GM21515 (cell line): ENCODE results near the gene ID2.

Experiments
- ATAC-seq: cut with Tn5 transposase; IDR thresholded peaks from one replicate; pipeline ENCODE4 v1.9.1; 2021; ENCODE audit not compliant: unreplicated experiment

Gene ID2

DNA sequence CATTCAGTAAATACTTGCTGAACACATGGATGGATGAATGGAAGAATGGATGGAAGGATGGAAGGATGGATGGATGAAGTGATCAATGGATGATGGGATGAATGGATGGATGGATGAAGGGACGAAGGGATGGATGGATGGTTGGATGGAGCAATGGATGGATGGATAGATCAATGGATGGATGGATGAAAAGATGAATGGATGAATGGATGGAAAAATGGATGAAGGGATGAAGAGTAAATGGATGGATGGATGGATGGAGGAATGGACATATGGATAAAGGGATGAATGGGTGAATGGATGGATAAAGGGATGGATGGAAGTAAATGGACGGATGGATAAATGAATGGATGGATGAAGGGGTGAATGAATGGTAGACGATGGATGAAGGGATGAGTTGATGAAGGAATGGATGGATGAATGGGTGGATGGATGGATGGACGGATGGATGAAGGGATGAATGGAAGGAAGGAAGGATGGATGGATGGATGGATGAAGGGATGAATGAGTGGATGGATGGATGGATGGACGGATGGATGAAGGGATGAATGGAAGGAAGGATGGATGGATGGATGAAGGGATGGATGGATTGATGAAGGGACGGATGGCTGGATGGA, 13.9 kb upstream of the ID2 start:
- ATAC-seq, result no peak

DNA sequence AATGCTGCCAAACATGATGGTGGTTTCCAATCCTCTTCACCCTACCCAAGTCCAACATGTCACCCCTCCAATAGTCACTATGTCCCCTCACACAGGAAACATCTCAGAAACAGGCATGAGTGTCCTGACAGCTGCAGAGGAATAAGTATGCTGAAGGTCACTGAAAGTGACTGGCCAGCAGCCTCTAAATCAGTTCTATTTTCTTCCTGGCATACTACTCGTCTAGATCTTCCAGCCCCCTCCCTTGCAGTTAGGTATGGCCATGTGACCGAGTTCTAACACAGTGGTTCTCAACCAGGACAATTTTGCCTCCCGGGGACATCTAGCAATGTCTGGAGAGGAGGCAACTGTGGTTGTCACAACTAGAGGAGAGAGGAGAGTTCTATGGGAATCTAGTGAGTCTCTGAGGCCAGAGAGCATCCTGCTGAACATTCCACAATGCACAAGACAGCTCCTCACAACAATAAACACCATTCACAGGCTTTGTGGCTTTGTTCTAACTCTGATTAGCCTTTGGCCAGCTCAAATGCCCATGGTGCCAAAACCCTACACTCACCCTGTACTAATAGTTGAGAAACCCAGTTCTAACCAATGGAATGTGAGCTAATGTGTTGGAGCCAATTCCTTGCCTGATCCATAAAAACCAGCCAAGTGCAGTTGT, 12.6 kb upstream of the ID2 start:
- no peak for ATAC-seq

DNA sequence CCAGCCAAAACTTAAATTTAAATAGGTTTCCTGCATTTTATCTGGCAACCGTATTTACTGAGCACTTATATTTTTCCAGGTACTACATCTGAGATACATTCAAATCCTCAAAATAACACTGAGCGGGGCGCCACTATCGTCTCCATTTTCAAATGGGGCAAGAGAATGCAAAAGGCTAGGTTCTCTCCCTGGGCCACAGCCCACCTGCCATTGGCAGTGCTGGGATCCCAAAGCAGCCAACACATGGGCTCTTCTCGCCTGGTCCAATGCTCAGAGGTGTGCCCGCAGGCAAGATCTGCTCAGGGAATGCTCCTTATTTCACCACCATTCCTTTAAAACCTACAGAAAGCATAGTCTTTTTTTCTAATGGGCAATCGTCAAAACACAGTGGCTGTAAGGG, 11.3 kb upstream of the ID2 start:
- ATAC-seq, result no peak

DNA sequence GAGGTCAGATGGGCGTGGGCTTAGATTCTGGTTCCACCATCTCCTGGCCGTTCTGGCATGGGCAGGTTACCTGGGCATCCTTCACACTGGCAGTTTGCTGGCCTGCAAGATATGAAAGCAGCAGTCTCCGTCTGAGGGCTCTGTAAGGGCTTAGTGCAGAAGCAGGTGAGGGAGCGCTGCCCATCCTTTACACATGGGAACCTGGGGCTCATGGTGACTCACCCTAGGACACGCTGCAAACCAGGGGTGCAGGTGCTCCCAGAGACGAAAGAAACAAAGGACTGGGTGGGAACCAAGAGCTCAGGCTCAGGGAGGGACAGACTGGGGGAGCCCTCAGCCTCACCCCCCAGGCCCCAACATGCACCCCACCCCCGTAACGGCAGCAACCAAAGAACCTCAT, 10.7 kb upstream of the ID2 start:
- no peak for ATAC-seq

DNA sequence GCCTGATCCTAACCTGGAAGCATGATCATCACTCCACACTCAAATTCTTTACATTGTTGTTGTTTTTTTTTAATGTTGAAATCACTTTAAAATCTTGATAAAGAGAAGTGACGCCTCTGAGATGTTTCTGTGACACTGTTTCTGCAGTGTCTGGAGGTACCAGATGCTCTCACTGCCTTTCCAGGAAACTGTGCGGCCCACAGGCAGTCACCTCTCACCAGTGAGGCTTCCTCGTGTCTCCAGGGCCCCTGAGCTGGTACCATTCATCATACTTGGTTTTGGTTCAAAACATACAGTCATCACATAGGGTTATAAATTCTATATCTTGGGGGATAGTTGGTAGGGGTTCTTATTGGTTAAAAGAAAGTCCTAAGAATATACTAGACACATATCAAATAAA, 10.1 kb upstream of the ID2 start:
- no peak for ATAC-seq

DNA sequence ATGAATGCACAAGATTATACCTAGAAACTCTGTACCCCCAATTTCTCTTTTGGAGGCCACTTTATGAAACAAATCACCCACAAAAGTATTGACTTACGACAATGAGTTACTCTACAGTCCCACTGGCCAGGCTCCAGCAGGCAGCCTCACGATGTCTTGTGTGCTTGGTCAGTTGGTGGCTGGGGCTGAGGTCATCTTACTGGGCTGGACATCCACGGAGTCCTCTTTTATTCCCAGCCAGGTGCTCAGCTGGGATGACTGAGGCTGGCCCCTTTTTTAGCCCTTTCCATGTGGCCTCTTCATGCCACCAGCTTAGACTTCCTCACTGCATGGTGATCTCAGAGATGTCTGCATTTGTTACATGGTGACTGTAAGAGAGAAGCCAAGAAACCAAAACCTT, 8.9 kb upstream of the ID2 start:
- ATAC-seq, result no peak

DNA sequence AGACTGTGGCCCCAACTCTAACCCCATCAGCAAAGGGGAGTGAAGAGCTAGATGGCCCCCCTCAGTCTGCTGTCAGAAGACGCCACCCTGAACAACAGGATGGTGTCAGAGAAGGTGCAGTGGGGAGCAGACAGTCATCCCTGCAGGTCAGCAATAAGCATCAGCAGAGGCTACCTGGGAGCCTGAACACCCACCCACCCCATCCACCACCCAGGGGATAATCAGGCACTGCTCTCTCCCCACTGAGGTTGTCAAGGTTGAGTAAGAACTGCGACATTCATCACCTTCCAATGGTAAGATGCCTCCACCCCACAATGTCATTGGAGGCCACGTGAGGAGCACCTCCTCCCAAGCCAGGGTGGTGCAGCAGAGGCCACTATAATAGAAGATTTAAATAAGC, 8.5 kb upstream of the ID2 start:
- ATAC-seq, result no peak

DNA sequence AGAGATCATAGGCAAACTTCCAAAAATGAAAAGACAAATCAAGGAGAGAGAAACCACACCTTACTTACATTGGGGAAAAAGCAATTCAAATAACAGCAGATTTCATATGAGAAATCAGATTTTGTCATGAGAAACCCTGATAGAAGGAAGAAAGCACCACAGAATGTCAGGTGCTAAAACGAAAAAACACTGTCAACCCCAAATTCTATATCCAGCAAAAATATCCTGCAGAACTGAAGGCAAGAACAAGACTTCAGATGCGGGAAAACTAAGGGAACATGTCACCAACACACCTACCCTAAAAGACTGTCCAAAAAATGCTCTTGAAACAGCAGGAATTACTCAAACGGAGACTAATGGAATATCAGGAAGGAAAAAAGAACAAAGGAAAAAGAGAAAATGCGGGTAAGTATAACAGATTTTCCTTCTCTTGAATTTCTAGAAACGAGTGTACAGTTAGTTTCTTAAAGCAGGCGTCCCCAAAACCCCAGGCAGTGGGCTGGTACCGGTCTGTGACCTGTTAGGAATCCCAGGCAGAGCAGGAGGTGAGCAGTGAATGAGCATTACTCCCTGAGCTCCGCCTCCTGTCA, 7.3 kb upstream of the ID2 start:
- ATAC-seq, result no peak

DNA sequence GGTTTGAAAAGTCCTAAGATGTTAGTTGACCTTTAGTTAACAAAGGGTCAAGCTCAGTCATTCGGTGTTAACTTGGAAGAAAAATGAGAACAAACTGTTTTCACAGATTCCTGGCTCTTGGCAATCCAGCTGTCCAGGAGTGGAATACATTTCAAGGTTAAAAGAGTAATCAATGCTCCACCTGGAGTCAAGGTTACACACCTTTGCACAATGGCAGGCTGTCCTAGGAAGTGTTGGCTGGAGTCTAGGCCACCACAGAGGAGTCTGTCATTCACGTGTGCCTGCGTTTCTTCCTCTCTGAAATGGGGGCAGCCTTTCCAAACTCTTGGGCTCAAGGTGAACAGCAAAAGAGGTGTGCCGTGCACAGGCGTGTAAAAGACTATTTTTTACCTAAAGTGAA, 6.3 kb upstream of the ID2 start:
- ATAC-seq, result no peak

DNA sequence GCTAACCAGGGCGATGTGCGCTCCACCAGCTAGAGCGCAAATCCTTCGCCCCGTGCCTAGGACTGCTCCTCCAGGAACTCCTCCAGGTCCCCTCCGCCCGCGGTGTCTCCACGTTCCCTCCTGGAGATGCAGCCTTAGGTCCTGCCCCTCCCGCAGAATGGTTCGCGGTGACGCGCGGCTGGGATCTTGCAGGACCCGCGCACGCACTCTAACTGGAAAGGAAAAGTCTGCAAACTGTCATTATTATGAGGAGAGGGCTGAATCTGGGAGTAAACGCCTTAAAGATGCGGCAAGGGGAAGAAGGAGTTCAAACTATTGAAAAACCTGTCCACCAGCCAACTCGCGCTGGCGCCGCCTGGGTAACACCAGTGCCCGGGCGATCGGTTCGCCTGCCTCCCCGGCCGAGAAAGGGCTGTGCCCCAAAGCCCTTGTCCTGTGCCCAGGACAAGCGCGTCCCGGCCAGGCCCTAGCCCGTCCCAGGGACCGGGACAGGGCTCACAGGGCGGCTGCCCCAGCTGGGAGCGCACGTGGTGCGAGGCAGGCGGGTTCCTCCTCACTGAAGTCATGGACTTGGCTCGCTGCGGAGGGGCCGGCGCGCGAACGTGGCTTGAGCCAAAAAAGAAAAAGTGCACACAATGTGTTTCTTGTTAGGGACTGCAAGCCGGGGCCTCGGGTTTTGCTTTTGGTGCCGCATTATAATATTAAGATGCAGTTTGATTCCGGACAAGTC, 5.5 kb upstream of the ID2 start:
- ATAC-seq, result no peak

DNA sequence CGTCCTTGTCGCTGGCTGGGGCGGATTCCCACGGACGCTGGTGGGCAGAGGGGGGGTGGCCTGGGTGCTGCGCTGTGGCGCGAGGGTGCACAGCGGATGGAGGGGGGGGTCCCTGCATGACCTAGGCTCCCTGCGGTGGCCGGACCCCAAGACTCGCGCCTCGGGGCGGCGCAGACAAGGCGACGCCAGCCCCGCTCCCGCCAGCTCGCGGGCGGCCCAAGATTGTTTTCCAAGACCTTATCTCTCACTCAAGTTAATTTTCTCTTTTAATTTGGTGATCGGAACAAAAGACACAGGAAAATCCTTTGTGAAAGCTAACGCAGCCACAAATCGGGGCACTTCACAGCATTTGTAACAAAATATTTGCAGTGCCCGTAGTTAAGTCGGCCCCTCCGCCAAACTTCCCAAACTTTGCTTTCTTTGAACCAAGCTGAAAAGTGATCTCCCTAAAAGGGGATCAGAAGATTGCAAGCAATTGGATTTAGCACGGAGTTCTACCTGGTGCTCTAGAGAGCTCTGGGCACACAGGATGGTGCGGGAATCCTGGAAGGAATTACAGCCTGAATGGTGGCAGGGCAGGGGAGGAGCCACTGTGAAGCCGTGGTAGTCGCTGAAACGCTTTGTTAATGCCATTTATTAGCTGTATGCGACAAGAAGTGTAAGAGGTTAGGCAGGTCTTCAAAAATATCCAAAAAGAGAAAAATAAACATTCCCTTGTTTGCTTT, 4.8 kb upstream of the ID2 start:
- no peak for ATAC-seq

DNA sequence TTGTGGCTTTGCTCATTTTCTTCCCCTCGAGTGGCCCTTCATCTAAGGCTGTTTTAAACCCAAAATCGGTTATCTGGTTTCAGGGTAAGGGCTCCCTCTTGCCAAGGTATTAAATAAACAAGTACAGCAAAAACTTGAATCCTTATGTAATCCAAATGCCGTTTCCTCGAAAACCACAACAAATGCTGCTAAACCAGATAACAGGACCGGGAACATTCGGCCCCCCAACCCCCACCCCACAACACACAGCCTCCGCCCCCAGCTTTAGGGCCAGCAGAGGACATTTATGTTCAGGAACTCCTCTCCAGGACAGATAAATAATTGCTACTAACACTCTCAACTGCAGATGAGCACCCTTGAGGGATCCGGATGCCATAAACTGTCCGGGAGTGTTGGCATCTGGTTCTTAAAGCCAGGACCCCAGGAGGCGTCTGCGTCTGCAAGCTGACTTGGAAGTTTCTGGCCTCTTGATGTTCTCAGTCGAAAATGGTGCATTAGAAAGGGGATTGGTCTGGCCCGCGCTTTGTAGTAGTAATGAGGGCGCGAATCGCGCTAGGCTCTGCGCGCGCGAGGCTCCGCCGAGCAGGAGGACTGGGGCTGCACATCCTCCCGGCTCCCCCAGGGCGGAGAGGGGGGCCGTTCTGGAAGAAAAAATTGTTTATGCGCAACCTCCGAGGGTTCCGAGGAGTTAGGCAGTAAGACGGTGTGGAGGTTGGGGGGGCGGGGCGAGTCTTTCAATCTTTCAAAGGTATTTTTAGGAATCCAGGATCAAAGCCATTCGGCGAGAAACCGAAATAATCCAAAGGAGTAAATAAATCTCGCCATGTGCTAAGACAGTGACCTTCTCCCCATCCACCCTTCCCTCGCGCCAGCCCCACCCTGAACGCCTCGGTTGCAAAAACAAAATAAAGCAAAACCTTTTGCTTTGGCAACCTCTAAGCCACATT, 3.9 kb upstream of the ID2 start:
- no peak for ATAC-seq

DNA sequence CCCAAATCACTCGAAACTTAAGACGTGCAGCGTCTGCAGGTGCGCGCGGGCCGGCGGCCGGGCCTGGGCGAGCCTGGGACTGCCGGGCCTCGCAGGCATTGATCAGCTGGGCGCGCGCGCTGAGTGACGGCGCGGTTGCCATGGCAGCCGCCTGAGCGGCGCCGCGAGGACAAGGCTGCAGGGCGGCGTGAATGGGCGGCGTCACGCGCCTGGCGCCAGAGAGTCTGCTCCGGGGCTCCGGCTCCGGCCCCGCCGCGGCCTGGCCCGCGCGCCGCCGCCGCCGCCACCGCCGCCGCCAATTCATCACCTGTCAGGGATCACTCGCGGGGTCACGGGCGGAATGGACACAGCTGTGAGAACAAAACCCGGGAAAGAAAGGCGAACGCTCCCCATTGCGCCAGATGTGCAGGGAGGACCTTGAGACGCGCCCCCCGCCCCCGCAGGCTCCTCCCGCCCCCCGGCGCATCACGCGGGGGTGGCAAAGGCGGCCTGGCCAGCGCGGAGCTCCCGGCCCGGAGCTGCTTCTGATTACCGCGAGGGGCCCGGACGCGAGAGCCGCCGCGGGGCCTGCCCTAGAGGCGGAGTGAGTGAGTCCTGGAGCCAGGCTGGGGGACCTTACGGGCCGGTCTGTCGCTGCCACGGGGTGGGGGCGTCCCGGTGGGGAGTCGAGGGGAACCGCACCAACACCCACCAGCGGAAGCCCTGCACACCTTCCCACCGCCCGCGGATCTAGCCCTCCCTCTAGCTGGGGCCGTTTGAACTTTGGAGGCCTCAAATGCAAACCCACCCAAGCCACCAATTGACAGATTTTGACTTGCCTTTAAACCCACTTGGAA, 2.9 kb upstream of the ID2 start:
- ATAC-seq, result peak; percentile 77

DNA sequence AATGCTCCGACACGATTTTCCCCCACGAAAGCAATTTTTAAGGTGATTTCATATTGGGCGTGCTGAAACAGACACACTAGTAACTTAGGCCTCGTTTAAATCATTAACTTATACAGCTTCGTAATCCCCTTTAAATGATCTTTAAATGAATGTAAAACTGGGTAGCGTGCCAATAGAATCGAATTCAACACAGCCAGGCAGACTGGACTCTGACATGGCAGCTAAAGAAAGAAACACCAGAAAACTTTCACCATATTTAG, 2.4 kb upstream of the ID2 start:
- ATAC-seq, result no peak

DNA sequence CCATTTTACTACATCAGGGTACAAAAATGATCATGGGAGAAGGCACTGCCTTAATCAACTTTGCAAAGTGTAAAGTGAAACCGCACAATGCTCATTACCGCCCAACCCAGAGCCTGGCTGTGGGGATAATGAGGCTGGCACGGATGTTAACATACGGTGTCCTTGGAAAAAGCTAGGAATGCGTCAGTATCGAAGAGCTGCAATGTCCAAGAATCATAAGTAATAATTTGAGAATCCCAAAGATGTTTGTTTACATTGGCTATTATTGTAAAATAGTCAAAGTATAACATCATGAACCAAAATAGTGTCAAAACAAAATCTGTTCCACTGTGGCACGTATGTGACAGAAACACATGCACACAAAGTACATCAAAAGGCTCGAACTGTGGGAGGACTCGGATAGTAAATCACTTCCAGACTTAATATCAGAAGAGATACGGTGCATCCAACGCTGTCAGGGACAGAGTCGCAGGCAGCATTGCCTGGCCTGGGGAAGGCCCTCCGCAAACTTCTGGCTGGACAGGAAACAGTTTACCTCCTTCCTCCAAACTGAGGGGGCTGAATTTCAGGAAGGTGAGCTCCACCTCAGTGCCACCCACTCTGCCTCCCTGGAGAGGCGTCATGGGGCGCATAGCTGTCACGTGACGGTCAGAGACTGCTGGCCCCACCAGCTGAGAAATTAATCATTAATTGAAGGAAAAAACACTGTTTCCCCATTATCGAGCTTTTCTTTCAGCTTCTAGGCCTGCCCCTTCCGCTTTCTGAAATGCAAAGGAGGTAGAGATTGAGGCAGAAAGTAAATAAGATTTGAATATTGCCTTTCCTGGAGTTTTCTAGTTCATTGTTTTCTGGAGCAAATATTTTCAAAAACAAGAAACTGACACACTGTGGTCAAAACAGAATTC, 1.8 kb upstream of the ID2 start:
- no peak for ATAC-seq

DNA sequence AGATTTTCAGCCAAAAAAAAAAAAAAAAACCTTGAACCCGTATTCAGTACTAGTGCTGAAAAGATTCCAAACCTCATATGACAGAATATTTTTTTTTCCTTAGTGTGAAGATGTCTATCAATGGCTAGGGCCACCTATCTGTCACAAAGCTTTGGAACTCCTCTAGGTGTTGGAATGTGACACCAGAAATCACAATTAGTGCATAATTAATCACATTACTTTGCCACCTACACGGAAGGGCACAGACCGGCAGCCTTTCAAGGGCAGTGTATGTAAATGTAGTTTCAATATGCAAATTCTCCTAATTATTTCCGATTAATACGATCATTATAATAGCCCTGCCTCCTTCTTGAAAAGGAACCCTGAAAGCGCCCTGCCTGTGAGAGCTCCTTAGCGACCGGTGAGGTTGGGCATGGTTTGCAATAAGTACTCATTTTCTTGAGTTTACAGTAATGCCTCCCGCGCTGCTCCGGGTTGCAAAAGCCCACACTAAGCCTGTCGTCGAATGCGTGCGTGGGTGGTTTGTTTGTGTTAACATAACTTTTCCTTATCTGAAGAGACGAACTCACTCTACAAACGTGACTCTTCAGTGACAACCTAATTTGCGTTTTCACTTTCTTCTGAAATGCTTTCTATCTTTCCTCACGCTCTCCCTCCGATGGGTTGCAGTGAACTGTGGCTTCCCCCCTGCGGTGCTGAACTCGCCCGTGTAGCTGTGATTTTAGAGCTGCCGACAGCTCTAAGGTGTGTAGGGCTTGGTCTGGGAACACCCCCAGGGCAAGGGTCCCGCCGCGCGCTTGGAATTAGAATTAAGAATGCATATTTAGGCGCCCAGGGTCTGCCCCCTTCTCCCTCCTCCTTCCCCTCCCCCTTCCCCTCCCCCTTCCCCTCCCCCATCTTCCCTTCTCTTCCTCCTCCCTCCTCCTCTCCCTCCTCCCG, 765 bp upstream of the ID2 start:
- no peak for ATAC-seq
